Right kidney (tissue), 1 donor: ENCODE measurements around the gene FAM227A.

ENCODE experiments used
- DNase-seq: peaks from one replicate; pipeline ENCODE4 v3.0.0-alpha.2; 2016

The FAM227A gene

DNA sequence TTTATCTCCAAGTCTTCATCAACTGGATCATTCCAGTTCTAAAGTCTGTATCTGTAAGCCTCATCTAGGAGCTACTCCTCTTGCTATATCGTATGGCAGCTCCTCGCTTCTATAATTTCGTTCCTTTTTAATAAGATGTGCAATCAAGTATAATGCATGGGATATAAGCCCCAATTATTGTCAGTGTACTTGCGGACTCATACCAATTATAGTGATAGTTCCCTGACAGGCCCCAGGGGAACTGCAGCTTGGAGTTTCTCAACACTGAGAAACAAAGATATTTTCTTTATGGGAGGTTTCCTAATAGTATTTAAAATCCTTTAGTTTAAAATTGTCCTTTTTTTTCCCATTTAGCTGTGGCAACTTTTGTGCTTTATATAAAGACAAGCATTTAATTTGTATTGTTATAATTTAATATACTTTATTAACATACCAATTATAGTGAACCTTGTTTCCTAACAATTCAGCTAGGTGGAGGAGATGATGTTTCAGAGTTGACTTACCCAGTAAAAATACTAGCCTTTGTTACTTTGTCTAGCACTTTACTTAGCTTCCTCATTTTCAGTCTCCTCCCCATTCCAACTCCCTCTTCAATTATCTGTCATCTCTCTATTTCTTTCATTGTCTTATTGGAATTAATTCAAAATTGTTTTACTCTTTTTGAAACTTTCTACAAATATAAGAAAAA, 124.8 kb downstream of the FAM227A start:
- DNase-seq = no peak
